GM12891 (cell line): ENCODE measurements around the gene FAM50B.

ENCODE experiments used
- POLR2A ChIP-seq: IDR thresholded peaks from 2 replicates; pipeline ENCODE4 v1.6.1; 2011; ENCODE audit warnings: low read depth, low read length, control low read depth
- POLR2AphosphoS5 ChIP-seq: IDR thresholded peaks from 2 replicates; pipeline ENCODE4 v1.6.1; 2011; ENCODE audit warnings: low read depth, low read length, control low read depth
- SPI1 ChIP-seq: IDR thresholded peaks from 2 replicates; pipeline ENCODE4 v1.6.1; 2011; ENCODE audit warnings: low read depth, low read length, control low read depth

DNA sequence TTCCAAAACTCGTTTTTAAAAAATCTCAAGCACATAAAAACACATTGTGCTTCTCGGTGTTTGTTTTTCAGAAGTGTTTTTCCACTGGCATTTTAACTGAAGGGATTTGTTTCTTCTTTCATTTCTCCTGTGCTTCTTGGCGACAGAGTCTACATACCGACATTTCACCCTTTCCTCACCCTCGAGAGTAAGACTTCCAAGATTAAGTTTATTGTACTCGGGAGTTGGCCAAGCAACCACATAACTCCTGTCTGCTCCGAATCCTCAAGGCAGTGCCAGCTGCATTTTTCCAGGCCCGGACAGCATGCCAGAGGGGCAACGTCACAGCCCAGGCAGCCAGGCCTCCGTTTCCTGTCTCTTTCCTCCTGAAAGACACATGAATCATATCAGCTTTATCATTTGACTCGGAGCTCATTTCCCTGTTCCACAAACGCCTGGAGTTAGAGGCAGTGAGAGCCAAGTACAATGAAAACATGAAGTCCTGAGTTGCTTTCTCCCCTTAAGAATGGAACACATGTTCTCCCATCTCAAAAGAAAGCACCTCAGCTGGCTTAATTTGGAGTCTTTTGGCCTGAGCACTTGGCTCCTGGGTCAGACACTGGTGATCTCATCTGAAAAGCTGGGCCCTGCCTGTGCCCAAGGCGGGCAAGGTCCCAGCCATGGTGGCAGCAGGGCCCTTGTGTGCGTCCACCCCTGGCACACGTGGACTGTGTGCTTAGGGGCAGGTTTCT is 23.2 kb upstream of the FAM50B start:
- no peak for TF ChIP-seq POLR2A
- no peak for TF ChIP-seq SPI1
- TF ChIP-seq POLR2AphosphoS5, result no peak
